ENCODE data around the gene CARD11. TPM values are rescaled to one million over a fixed set of nuclear protein-coding genes. Genes with fewer than 3 reads are reported as not detected.
A peak's percentile ranks its signal among the peaks of the same experiment; 100 is the strongest.

Gene CARD11
- total and polyA plus RNA-seq, 2 experiments from 2014 or later = 17.7 to 29.0 TPM

DNA sequence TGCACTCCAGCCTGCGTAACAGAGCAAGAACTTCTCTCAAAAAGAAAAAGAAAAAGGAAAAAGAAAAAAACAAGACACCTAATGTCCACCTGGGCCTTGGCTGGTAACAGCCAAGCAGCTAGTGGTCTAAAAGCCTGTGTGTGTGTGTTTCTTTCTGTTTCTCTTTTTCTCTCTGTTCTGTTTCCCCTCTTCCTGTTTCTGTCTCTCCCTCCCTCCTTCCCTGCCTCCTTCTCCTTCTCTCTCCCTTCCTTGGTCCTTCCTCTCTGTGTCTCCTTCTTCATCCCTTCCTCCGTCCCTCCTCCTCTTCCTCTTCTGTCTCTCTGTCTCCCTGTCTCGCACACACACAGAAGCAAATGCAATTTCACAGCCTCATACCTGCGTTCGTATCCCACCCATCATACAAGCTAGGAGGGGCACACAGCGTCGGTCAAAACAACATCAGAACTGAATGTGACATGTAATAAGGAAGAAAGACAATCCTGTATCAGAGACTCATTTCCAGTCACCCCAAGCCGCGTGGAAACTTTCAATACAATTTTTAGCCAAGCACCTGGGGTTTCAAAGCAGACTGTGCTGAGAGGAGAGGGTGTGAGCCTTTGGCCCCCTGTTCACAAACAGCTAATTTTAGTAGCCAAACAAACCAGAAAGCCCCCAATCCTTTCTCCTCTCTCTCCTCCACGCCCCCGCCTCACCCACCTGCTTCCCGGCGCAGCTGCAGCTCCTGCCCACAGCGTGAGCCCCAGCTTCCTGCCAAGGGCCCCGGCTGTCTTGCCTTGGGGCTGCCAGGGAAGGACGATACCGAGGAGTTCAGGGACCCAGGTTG lies 149.3 kb downstream of the CARD11 start:
- H3K4me3 Mint-ChIP-seq = no peak overlapping the region
- no peaks in the 10 kb centered on the region; the same call in 2 of the 3 replicates for H3K4me1 Mint-ChIP-seq
- peak overlapping the region; percentile 83; the same call in 1 of the 2 replicates for H2AFZ ChIP-seq
- no peaks in the 10 kb centered on the region for H3K36me3 ChIP-seq (ENCODE audit: insufficient read depth)
- H3K79me2 ChIP-seq (replicated peaks; ENCODE audit: insufficient read depth) = no peaks in the 10 kb centered on the region
- DNase-seq (ENCODE audit: low spot score) (no peak), ATAC-seq (peak; percentile 36; the same call in 2 of the 3 replicates)
- no peaks in the 10 kb centered on the region for H3K4me1 ChIP-seq (ENCODE audit: insufficient read depth)
- no peak overlapping the region for H3K27ac ChIP-seq (ENCODE audit: low read depth)
- TF ChIP-seq EZH2phosphoT487 (IDR thresholded peaks at IDR 0.05; ENCODE audit: unreplicated experiment) (no peak), JUNB (IDR thresholded peaks at IDR 0.05; ENCODE audit: unreplicated experiment) (no peak), POLR2AphosphoS5 (IDR thresholded peaks at IDR 0.05; ENCODE audit: low read depth) (no peak), ZNF114 (CRISPR knock-in tag; IDR thresholded peaks at IDR 0.05) (no peak), NANOG (IDR thresholded peaks at IDR 0.05; ENCODE audit: borderline replicate concordance) (no peak), CREB1 (CRISPR knock-in tag; IDR thresholded peaks at IDR 0.05; ENCODE audit: low read depth) (no peak), STAT1 (IDR thresholded peaks at IDR 0.05; ENCODE audit: unreplicated experiment) (no peak), EZH2 (IDR thresholded peaks at IDR 0.05; ENCODE audit: low read depth, unreplicated experiment) (no peak), ZNF331 (CRISPR knock-in tag; IDR thresholded peaks at IDR 0.05; ENCODE audit: low read depth) (no peak)
- TF ChIP-seq, protein P1, sequence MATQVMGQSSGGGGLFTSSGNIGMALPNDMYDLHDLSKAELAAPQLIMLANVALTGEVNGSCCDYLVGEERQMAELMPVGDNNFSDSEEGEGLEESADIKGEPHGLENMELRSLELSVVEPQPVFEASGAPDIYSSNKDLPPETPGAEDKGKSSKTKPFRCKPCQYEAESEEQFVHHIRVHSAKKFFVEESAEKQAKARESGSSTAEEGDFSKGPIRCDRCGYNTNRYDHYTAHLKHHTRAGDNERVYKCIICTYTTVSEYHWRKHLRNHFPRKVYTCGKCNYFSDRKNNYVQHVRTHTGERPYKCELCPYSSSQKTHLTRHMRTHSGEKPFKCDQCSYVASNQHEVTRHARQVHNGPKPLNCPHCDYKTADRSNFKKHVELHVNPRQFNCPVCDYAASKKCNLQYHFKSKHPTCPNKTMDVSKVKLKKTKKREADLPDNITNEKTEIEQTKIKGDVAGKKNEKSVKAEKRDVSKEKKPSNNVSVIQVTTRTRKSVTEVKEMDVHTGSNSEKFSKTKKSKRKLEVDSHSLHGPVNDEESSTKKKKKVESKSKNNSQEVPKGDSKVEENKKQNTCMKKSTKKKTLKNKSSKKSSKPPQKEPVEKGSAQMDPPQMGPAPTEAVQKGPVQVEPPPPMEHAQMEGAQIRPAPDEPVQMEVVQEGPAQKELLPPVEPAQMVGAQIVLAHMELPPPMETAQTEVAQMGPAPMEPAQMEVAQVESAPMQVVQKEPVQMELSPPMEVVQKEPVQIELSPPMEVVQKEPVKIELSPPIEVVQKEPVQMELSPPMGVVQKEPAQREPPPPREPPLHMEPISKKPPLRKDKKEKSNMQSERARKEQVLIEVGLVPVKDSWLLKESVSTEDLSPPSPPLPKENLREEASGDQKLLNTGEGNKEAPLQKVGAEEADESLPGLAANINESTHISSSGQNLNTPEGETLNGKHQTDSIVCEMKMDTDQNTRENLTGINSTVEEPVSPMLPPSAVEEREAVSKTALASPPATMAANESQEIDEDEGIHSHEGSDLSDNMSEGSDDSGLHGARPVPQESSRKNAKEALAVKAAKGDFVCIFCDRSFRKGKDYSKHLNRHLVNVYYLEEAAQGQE (IDR thresholded peaks at IDR 0.05; ENCODE audit: unreplicated experiment) = no peak
- TF ChIP-seq, protein P2, sequence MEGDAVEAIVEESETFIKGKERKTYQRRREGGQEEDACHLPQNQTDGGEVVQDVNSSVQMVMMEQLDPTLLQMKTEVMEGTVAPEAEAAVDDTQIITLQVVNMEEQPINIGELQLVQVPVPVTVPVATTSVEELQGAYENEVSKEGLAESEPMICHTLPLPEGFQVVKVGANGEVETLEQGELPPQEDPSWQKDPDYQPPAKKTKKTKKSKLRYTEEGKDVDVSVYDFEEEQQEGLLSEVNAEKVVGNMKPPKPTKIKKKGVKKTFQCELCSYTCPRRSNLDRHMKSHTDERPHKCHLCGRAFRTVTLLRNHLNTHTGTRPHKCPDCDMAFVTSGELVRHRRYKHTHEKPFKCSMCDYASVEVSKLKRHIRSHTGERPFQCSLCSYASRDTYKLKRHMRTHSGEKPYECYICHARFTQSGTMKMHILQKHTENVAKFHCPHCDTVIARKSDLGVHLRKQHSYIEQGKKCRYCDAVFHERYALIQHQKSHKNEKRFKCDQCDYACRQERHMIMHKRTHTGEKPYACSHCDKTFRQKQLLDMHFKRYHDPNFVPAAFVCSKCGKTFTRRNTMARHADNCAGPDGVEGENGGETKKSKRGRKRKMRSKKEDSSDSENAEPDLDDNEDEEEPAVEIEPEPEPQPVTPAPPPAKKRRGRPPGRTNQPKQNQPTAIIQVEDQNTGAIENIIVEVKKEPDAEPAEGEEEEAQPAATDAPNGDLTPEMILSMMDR (conservative IDR thresholded peaks at IDR 0.05; ENCODE audit: low read depth in 2 of 2) = no peak
- TF ChIP-seq, protein P3, sequence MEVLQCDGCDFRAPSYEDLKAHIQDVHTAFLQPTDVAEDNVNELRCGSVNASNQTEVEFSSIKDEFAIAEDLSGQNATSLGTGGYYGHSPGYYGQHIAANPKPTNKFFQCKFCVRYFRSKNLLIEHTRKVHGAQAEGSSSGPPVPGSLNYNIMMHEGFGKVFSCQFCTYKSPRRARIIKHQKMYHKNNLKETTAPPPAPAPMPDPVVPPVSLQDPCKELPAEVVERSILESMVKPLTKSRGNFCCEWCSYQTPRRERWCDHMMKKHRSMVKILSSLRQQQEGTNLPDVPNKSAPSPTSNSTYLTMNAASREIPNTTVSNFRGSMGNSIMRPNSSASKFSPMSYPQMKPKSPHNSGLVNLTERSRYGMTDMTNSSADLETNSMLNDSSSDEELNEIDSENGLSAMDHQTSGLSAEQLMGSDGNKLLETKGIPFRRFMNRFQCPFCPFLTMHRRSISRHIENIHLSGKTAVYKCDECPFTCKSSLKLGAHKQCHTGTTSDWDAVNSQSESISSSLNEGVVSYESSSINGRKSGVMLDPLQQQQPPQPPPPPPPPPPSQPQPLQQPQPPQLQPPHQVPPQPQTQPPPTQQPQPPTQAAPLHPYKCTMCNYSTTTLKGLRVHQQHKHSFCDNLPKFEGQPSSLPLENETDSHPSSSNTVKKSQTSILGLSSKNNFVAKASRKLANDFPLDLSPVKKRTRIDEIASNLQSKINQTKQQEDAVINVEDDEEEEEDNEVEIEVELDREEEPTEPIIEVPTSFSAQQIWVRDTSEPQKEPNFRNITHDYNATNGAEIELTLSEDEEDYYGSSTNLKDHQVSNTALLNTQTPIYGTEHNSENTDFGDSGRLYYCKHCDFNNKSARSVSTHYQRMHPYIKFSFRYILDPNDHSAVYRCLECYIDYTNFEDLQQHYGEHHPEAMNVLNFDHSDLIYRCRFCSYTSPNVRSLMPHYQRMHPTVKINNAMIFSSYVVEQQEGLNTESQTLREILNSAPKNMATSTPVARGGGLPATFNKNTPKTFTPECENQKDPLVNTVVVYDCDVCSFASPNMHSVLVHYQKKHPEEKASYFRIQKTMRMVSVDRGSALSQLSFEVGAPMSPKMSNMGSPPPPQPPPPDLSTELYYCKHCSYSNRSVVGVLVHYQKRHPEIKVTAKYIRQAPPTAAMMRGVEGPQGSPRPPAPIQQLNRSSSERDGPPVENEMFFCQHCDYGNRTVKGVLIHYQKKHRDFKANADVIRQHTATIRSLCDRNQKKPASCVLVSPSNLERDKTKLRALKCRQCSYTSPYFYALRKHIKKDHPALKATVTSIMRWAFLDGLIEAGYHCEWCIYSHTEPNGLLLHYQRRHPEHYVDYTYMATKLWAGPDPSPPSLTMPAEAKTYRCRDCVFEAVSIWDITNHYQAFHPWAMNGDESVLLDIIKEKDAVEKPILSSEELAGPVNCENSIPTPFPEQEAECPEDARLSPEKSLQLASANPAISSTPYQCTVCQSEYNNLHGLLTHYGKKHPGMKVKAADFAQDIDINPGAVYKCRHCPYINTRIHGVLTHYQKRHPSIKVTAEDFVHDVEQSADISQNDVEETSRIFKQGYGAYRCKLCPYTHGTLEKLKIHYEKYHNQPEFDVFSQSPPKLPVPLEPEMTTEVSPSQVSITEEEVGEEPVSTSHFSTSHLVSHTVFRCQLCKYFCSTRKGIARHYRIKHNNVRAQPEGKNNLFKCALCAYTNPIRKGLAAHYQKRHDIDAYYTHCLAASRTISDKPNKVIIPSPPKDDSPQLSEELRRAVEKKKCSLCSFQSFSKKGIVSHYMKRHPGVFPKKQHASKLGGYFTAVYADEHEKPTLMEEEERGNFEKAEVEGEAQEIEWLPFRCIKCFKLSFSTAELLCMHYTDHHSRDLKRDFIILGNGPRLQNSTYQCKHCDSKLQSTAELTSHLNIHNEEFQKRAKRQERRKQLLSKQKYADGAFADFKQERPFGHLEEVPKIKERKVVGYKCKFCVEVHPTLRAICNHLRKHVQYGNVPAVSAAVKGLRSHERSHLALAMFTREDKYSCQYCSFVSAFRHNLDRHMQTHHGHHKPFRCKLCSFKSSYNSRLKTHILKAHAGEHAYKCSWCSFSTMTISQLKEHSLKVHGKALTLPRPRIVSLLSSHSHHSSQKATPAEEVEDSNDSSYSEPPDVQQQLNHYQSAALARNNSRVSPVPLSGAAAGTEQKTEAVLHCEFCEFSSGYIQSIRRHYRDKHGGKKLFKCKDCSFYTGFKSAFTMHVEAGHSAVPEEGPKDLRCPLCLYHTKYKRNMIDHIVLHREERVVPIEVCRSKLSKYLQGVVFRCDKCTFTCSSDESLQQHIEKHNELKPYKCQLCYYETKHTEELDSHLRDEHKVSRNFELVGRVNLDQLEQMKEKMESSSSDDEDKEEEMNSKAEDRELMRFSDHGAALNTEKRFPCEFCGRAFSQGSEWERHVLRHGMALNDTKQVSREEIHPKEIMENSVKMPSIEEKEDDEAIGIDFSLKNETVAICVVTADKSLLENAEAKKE (CRISPR knock-in tag; IDR thresholded peaks at IDR 0.05) = no peak
- TF ChIP-seq, protein P4, sequence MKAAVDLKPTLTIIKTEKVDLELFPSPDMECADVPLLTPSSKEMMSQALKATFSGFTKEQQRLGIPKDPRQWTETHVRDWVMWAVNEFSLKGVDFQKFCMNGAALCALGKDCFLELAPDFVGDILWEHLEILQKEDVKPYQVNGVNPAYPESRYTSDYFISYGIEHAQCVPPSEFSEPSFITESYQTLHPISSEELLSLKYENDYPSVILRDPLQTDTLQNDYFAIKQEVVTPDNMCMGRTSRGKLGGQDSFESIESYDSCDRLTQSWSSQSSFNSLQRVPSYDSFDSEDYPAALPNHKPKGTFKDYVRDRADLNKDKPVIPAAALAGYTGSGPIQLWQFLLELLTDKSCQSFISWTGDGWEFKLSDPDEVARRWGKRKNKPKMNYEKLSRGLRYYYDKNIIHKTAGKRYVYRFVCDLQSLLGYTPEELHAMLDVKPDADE (IDR thresholded peaks at IDR 0.05) = no peak
- no peaks in the 10 kb centered on the region; the same call in 2 of the 3 replicates for H3K9me3 Mint-ChIP-seq
- H3K27me3 Mint-ChIP-seq (ENCODE audit: insufficient read depth, low read depth, poor library complexity) = peaks cover 6% of the 10 kb centered on the region
- H3F3A ChIP-seq (replicated peaks; ENCODE audit: low read depth) = no peaks in the 10 kb centered on the region
- H3K27me3 ChIP-seq (ENCODE audit: insufficient read depth) = no peaks in the 10 kb centered on the region
- H3K4me3 ChIP-seq = no peak overlapping the region
- no peak overlapping the region for H3K4me2 ChIP-seq
- H3K9me2 ChIP-seq (ENCODE audit: insufficient read depth) = no peaks in the 10 kb centered on the region
- no peaks in the 10 kb centered on the region for H4K20me1 ChIP-seq (replicated peaks; ENCODE audit: insufficient read depth)
- no peaks in the 10 kb centered on the region for H3K36me3 Mint-ChIP-seq (ENCODE audit: low read depth)
- no peak overlapping the region for H3K27ac Mint-ChIP-seq
